Osteoblast (primary cell): ENCODE results near the gene SATB1. TPM values are rescaled to one million over a fixed set of nuclear protein-coding genes. Genes with fewer than 3 reads are reported as not detected.

Experiments
- DNase-seq: peaks from one replicate; pipeline ENCODE4 v3.0.0; 2011; ENCODE audit warnings: low spot score, mixed read lengths; ENCODE audit not compliant: insufficient read length; ENCODE audit errors: missing footprints
- H2AFZ ChIP-seq: 2 replicates; pipeline ENCODE4 v1.6.0; 2011; ENCODE audit warnings: mild to moderate bottlenecking, low read length
- H3K27ac ChIP-seq: 2 replicates; pipeline ENCODE4 v1.5.1; 2011; ENCODE audit warnings: mild to moderate bottlenecking, low read depth, low read length, moderate library complexity
- H3K27me3 ChIP-seq: 2 replicates; pipeline ENCODE4 v1.6.0; 2012; ENCODE audit warnings: mild to moderate bottlenecking, control low read depth, inconsistent platforms, low read length, moderate library complexity; ENCODE audit not compliant: insufficient read depth
- H3K36me3 ChIP-seq: 2 replicates; pipeline ENCODE4 v1.5.1; 2011; ENCODE audit warnings: mild to moderate bottlenecking, low read length, control low read depth, moderate library complexity; ENCODE audit not compliant: insufficient read depth
- H3K4me1 ChIP-seq: 2 replicates; pipeline ENCODE4 v1.5.1; 2011; ENCODE audit warnings: mild to moderate bottlenecking, low read length, control low read depth, moderate library complexity; ENCODE audit not compliant: insufficient read depth
- H3K4me2 ChIP-seq: 2 replicates; pipeline ENCODE4 v1.6.0; 2011; ENCODE audit warnings: mild to moderate bottlenecking, low read length; ENCODE audit not compliant: insufficient read depth
- H3K4me3 ChIP-seq: fragments of 200-600 bp; sonication (generic); 3 replicates; pipeline ENCODE4 v1.5.1; 2012; ENCODE audit warnings: mild to moderate bottlenecking, low read length, inconsistent platforms; ENCODE audit not compliant: insufficient read depth
- H3K79me2 ChIP-seq: 2 replicates; pipeline ENCODE4 v1.6.0; 2012; ENCODE audit warnings: mild to moderate bottlenecking, low read length, control low read depth, inconsistent platforms; ENCODE audit not compliant: insufficient read depth
- H3K9me3 ChIP-seq: 2 replicates; pipeline ENCODE4 v1.5.1; 2011; ENCODE audit warnings: low read depth, low read length, control low read depth
- H4K20me1 ChIP-seq: 2 replicates; pipeline ENCODE4 v1.6.0; 2012; ENCODE audit warnings: mild to moderate bottlenecking, low read length, control low read depth; ENCODE audit not compliant: insufficient read depth
- CTCF ChIP-seq: IDR thresholded peaks from 2 replicates; pipeline ENCODE4 v1.5.1; 2011; ENCODE audit warnings: mild to moderate bottlenecking, low read depth, low read length, moderate library complexity; ENCODE audit errors: extremely low read depth
- total RNA-seq: library from RNA; depleted of rRNA; stranded (reverse); fragments of >200 nt; gene quantifications from 2 replicates; pipeline ENCODE4 v1.2.3, GENCODE V29; 2012

SATB1 gene
- total RNA-seq, 1 donor: 29.0 TPM

- H3K27ac ChIP-seq: no peak overlapping the region
- H3K27me3 ChIP-seq: no peaks in the 10 kb centered on the region
- H4K20me1 ChIP-seq: no peaks in the 10 kb centered on the region
- no peaks in the 10 kb centered on the region for H3K36me3 ChIP-seq
- no peaks in the 10 kb centered on the region for H3K4me1 ChIP-seq
- no peaks in the 10 kb centered on the region for H3K9me3 ChIP-seq
- no peak overlapping the region for H2AFZ ChIP-seq
- DNase-seq: peak; percentile 8
- H3K4me3 ChIP-seq: no peak overlapping the region
- no peak overlapping the region for H3K4me2 ChIP-seq
- no peak for TF ChIP-seq CTCF
- H3K79me2 ChIP-seq: no peaks in the 10 kb centered on the region
Observed at GRCh38 chr3:18308096-18308650, 117.0 kb downstream of the SATB1 start.

GRCh38 chr3:18307529-18307928, 117.6 kb downstream of the SATB1 start:
- no peak overlapping the region for H3K27ac ChIP-seq
- no peaks in the 10 kb centered on the region for H3K36me3 ChIP-seq
- H3K4me3 ChIP-seq: no peak overlapping the region
- H3K79me2 ChIP-seq: no peaks in the 10 kb centered on the region
- no peaks in the 10 kb centered on the region for H4K20me1 ChIP-seq
- DNase-seq: no peak
- no peak overlapping the region for H2AFZ ChIP-seq
- no peak overlapping the region for H3K4me2 ChIP-seq
- H3K4me1 ChIP-seq: no peaks in the 10 kb centered on the region
- H3K9me3 ChIP-seq: no peaks in the 10 kb centered on the region
- no peak for TF ChIP-seq CTCF
- no peaks in the 10 kb centered on the region for H3K27me3 ChIP-seq

- Histone ChIP-seq H4K20me1 (no peaks in the 10 kb centered on the region), H3K9me3 (no peaks in the 10 kb centered on the region), H3K36me3 (no peaks in the 10 kb centered on the region), H3K4me1 (no peaks in the 10 kb centered on the region), H2AFZ (no peak overlapping the region), H3K4me3 (no peak overlapping the region), H3K27me3 (no peaks in the 10 kb centered on the region), H3K27ac (no peak overlapping the region), H3K79me2 (no peaks in the 10 kb centered on the region), H3K4me2 (no peak overlapping the region)
- no peak for DNase-seq
- no peak for TF ChIP-seq CTCF
Observed at GRCh38 chr3:18302517-18302916, 122.6 kb downstream of the SATB1 start.

GRCh38 chr3:18301781-18302180, 123.4 kb downstream of the SATB1 start:
- Histone ChIP-seq H3K36me3 (no peaks in the 10 kb centered on the region), H3K9me3 (peaks cover 3% of the 10 kb centered on the region), H4K20me1 (no peaks in the 10 kb centered on the region), H3K27me3 (no peaks in the 10 kb centered on the region), H3K4me3 (no peak overlapping the region), H3K4me2 (no peak overlapping the region), H3K79me2 (no peaks in the 10 kb centered on the region), H2AFZ (no peak overlapping the region), H3K27ac (no peak overlapping the region), H3K4me1 (no peaks in the 10 kb centered on the region)
- no peak for TF ChIP-seq CTCF
- DNase-seq: no peak
